ENCODE results near the gene SPATS2L.

SPATS2L gene

GRCh38 chr2:200352636-200353035, 46.1 kb downstream of the SPATS2L start:
- no peak for DNase-seq

- no peak for DNase-seq
Observed at GRCh38 chr2:200353120-200353519, 46.6 kb downstream of the SPATS2L start.

- no peak for DNase-seq
Observed at GRCh38 chr2:200353874-200354273, 47.4 kb downstream of the SPATS2L start.

- DNase-seq, result no peak
Observed at GRCh38 chr2:200354833-200355751, 48.6 kb downstream of the SPATS2L start.

- DNase-seq, result no peak
Observed at GRCh38 chr2:200356321-200356720, 49.8 kb downstream of the SPATS2L start.

GRCh38 chr2:200356857-200357384, 50.4 kb downstream of the SPATS2L start:
- no peak for DNase-seq

- no peak for DNase-seq
Observed at GRCh38 chr2:200357845-200358244, 51.4 kb downstream of the SPATS2L start.

GRCh38 chr2:200359552-200359951, 53.1 kb downstream of the SPATS2L start:
- DNase-seq, result no peak

- no peak for DNase-seq
Observed at GRCh38 chr2:200360364-200360763, 53.9 kb downstream of the SPATS2L start.

GRCh38 chr2:200362202-200362917, 55.9 kb downstream of the SPATS2L start:
- DNase-seq, result no peak

GRCh38 chr2:200363279-200363678, 56.8 kb downstream of the SPATS2L start:
- DNase-seq, result no peak

- DNase-seq, result no peak
Observed at GRCh38 chr2:200364142-200364541, 57.6 kb downstream of the SPATS2L start.

GRCh38 chr2:200364620-200365019, 58.1 kb downstream of the SPATS2L start:
- no peak for DNase-seq

- DNase-seq, result no peak
Observed at GRCh38 chr2:200365209-200365608, 58.7 kb downstream of the SPATS2L start.

GRCh38 chr2:200367155-200367554, 60.7 kb downstream of the SPATS2L start:
- no peak for DNase-seq

- no peak for DNase-seq
Observed at GRCh38 chr2:200369886-200370285, 63.4 kb downstream of the SPATS2L start.

GRCh38 chr2:200373231-200373630, 66.7 kb downstream of the SPATS2L start:
- no peak for DNase-seq

- peak in 1 of 5 donors; percentile 84 for DNase-seq
Observed at GRCh38 chr2:200373973-200374416, 67.5 kb downstream of the SPATS2L start.

GRCh38 chr2:200376513-200377354, 70.2 kb downstream of the SPATS2L start:
- DNase-seq, result peak in 1 of 5 donors; percentile 76

GRCh38 chr2:200377355-200378336, 71.2 kb downstream of the SPATS2L start:
- DNase-seq, result no peak

- no peak for DNase-seq
Observed at GRCh38 chr2:200378652-200379290, 72.3 kb downstream of the SPATS2L start.
